GM23338 (cell line): ENCODE results near the gene GAPT. TPM values are rescaled to one million over a fixed set of nuclear protein-coding genes. Genes with fewer than 3 reads are reported as not detected.

Experiments used
- ATAC-seq: fragments of 200-7000 bp; cut with Tn5 transposase; 3 replicates; pipeline ENCODE4 v1.9.1; 2020
- DNase-seq: peaks from one replicate; pipeline ENCODE4 v3.0.0-alpha.2; 2015; ENCODE audit warnings: low spot score
- H2AFZ ChIP-seq: fragments of 200-600 bp; sonication (generic); 2 replicates; pipeline ENCODE4 v1.8.0; 2016; ENCODE audit warnings: antibody characterized with exemption, mild to moderate bottlenecking, moderate library complexity
- H3F3A ChIP-seq: fragments of 200-600 bp; sonication (generic); replicated peaks from 2 replicates; pipeline ENCODE4 v1.8.0; 2017; ENCODE audit warnings: antibody characterized with exemption, mixed run types, low read depth
- H3K27ac ChIP-seq: fragments of 200-600 bp; sonication (generic); 2 replicates; pipeline ENCODE4 v1.6.1; 2016; ENCODE audit warnings: low read depth
- H3K27me3 ChIP-seq: fragments of 200-600 bp; sonication (generic); 2 replicates; pipeline ENCODE4 v1.8.0; 2016; ENCODE audit warnings: mild to moderate bottlenecking, mixed run types, moderate library complexity; ENCODE audit not compliant: insufficient read depth
- H3K36me3 ChIP-seq: fragments of 200-600 bp; sonication (generic); 2 replicates; pipeline ENCODE4 v1.8.0; 2016; ENCODE audit warnings: mild to moderate bottlenecking; ENCODE audit not compliant: insufficient read depth
- H3K4me1 ChIP-seq: fragments of 200-600 bp; sonication (generic); 2 replicates; pipeline ENCODE4 v1.8.0; 2016; ENCODE audit warnings: mild to moderate bottlenecking, moderate library complexity; ENCODE audit not compliant: insufficient read depth
- H3K4me2 ChIP-seq: fragments of 200-600 bp; sonication (generic); 2 replicates; pipeline ENCODE4 v1.7.1; 2017; ENCODE audit warnings: mixed run types
- H3K4me3 ChIP-seq: fragments of 200-600 bp; sonication (generic); 2 replicates; pipeline ENCODE4 v1.6.1; 2016; ENCODE audit warnings: mixed run types
- H3K79me2 ChIP-seq: fragments of 200-600 bp; sonication (generic); replicated peaks from 2 replicates; pipeline ENCODE4 v1.8.0; 2017; ENCODE audit warnings: mild to moderate bottlenecking; ENCODE audit not compliant: insufficient read depth
- H3K9me2 ChIP-seq: fragments of 200-600 bp; sonication (generic); 2 replicates; pipeline ENCODE4 v1.8.0; 2017; ENCODE audit not compliant: insufficient read depth
- H4K20me1 ChIP-seq: fragments of 200-600 bp; sonication (generic); replicated peaks from 2 replicates; pipeline ENCODE4 v1.8.0; 2017; ENCODE audit warnings: mild to moderate bottlenecking; ENCODE audit not compliant: insufficient read depth
- H3K27ac Mint-ChIP-seq: 2 replicates; pipeline ENCODE4 v1.8.0; 2020; ENCODE audit warnings: inconsistent platforms, mild to moderate bottlenecking, moderate library complexity, mixed read lengths
- H3K27me3 Mint-ChIP-seq: 3 replicates; pipeline ENCODE4 v1.8.0; 2022; ENCODE audit warnings: low read depth, mild to moderate bottlenecking, moderate library complexity, mixed read lengths, inconsistent platforms; ENCODE audit not compliant: insufficient read depth, poor library complexity
- H3K36me3 Mint-ChIP-seq: 3 replicates; pipeline ENCODE4 v1.8.0; 2021; ENCODE audit warnings: low read depth, mild to moderate bottlenecking, inconsistent platforms, moderate library complexity, mixed read lengths
- H3K4me1 Mint-ChIP-seq: 3 replicates; pipeline ENCODE4 v1.8.0; 2020; ENCODE audit warnings: mild to moderate bottlenecking, inconsistent platforms, mixed read lengths
- H3K4me3 Mint-ChIP-seq: 3 replicates; pipeline ENCODE4 v1.8.0; 2021; ENCODE audit warnings: moderate library complexity, mild to moderate bottlenecking, inconsistent platforms, mixed read lengths
- H3K9me3 Mint-ChIP-seq: 3 replicates; pipeline ENCODE4 v1.8.0; 2020; ENCODE audit warnings: moderate library complexity, mild to moderate bottlenecking, inconsistent platforms, mixed read lengths
- CREB1 ChIP-seq: fragments of 250-450 bp; sonication (Bioruptor Pico); IDR thresholded peaks from 2 replicates; pipeline ENCODE4 v1.5.0; 2020; ENCODE audit warnings: low read depth, mild to moderate bottlenecking, moderate library complexity
- EZH2 ChIP-seq: fragments of 200-600 bp; sonication (generic); IDR thresholded peaks from one replicate; pipeline ENCODE4 v1.8.0; 2017; ENCODE audit warnings: antibody characterized with exemption, mild to moderate bottlenecking, low read depth; ENCODE audit not compliant: unreplicated experiment
- EZH2phosphoT487 ChIP-seq: fragments of 200-600 bp; sonication (generic); IDR thresholded peaks from one replicate; pipeline ENCODE4 v1.8.1; 2018; ENCODE audit warnings: antibody characterized with exemption; ENCODE audit not compliant: unreplicated experiment
- JUNB ChIP-seq: IDR thresholded peaks from one replicate; pipeline ENCODE4 v1.6.1; 2016; ENCODE audit warnings: antibody characterized with exemption; ENCODE audit not compliant: unreplicated experiment
- NANOG ChIP-seq: IDR thresholded peaks from 2 replicates; pipeline ENCODE4 v1.6.1; 2016; ENCODE audit warnings: antibody characterized with exemption, borderline replicate concordance
- POLR2AphosphoS5 ChIP-seq: IDR thresholded peaks from 2 replicates; pipeline ENCODE4 v1.6.1; 2016; ENCODE audit warnings: antibody characterized with exemption, low read depth
- STAT1 ChIP-seq: IDR thresholded peaks from one replicate; pipeline ENCODE4 v1.6.1; 2016; ENCODE audit warnings: antibody characterized with exemption; ENCODE audit not compliant: unreplicated experiment
- ZNF114 ChIP-seq: fragments of 250-450 bp; sonication (Bioruptor Pico); IDR thresholded peaks from 2 replicates; pipeline ENCODE4 v1.5.0; 2020; ENCODE audit warnings: mild to moderate bottlenecking, moderate library complexity
- ZNF331 ChIP-seq: fragments of 250-450 bp; sonication (Bioruptor Pico); IDR thresholded peaks from 2 replicates; pipeline ENCODE4 v1.5.0; 2020; ENCODE audit warnings: low read depth, mild to moderate bottlenecking, moderate library complexity
- ZNF462 ChIP-seq: fragments of 250-450 bp; sonication (Bioruptor Pico); IDR thresholded peaks from 2 replicates; pipeline ENCODE4 v1.5.0; 2020; ENCODE audit warnings: mild to moderate bottlenecking, moderate library complexity
- polyA plus RNA-seq: library from polyadenylated mRNA; unstranded; fragments of >200 nt; fragmentation: Nextera tagmentation; extraction: Ambion mirVana; gene quantifications from 2 replicates; pipeline ENCODE4 v1.2.1, GENCODE V29; 2016
- total RNA-seq: library from RNA; depleted of rRNA; stranded (reverse); fragments of >200 nt; shearing (Covaris generic); gene quantifications from 2 replicates; pipeline ENCODE4 v1.2.3, GENCODE V29; 2014
- TF ChIP-seq, protein P1 (sequence below), 2 experiments: fragments of 200-600 bp in 1 of 2; sonication (generic) in 1 of 2; conservative IDR thresholded peaks; 2 replicates each; pipeline versions ENCODE4 v1.5.1 to v1.6.1; 2016 to 2017; ENCODE audit warnings: antibody characterized with exemption in 2 of 2, low read depth in 2 of 2, mild to moderate bottlenecking in 2 of 2, moderate library complexity in 1 of 2
- TF ChIP-seq, protein P2 (sequence below): IDR thresholded peaks from 2 replicates; pipeline ENCODE4 v1.6.1; 2016; ENCODE audit warnings: antibody characterized with exemption
- TF ChIP-seq, protein P3 (sequence below): IDR thresholded peaks from one replicate; pipeline ENCODE4 v1.6.1; 2018; ENCODE audit warnings: antibody characterized with exemption; ENCODE audit not compliant: unreplicated experiment

GAPT gene
- total and polyA plus RNA-seq, 2 experiments from 2014 or later, result not detected

DNA sequence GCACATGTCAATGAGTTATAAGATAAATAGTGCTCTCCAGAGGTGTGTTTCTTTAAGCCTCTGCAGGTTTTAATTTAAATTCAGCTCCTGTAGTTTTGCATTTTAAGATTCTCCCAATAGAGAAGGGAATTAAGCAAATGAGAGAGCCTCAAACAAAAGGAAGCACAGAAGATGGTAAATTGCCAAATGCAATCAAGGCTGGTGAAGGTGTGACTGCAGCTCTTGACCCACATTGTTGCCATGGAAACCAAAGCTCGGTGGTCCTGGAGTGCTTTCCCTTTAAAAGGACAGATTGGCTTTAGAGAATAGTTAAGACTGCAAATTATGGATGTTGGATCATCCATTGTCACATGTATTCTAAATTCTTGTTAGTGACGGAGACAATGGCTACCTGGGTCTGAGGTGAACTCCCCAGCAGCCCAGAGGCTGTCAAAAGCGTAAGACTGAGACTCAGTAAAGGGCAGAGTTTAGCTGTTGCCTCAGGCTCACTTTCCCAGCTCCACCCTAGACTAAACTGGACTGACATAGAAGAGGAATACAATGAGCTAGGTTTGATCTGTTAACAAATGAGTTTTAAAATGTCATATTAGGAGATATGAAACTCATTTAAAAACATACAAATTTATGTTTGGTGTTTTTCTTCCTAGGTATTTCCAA, 12.3 kb downstream of the GAPT start:
- Histone ChIP-seq H3K4me1 (peaks cover 13% of the 10 kb centered on the region), H3F3A (no peaks in the 10 kb centered on the region), H3K4me2 (no peak overlapping the region), H3K4me3 (no peak overlapping the region), H3K9me2 (no peaks in the 10 kb centered on the region), H3K79me2 (no peaks in the 10 kb centered on the region), H3K27ac (no peak overlapping the region), H2AFZ (no peak overlapping the region), H3K27me3 (no peaks in the 10 kb centered on the region), H3K36me3 (no peaks in the 10 kb centered on the region), H4K20me1 (no peaks in the 10 kb centered on the region)
- DNase-seq (peak; percentile 29), ATAC-seq (peak; percentile 53; the same call in 2 of the 3 replicates)
- no peaks in the 10 kb centered on the region for H3K9me3 Mint-ChIP-seq
- TF ChIP-seq ZNF462 (no peak), EZH2 (no peak), ZNF114 (CRISPR knock-in tag) (no peak), ZNF331 (no peak), EZH2phosphoT487 (no peak), CREB1 (CRISPR knock-in tag) (no peak), JUNB (no peak), STAT1 (no peak), POLR2AphosphoS5 (no peak), NANOG (no peak)
- TF ChIP-seq, protein P1, sequence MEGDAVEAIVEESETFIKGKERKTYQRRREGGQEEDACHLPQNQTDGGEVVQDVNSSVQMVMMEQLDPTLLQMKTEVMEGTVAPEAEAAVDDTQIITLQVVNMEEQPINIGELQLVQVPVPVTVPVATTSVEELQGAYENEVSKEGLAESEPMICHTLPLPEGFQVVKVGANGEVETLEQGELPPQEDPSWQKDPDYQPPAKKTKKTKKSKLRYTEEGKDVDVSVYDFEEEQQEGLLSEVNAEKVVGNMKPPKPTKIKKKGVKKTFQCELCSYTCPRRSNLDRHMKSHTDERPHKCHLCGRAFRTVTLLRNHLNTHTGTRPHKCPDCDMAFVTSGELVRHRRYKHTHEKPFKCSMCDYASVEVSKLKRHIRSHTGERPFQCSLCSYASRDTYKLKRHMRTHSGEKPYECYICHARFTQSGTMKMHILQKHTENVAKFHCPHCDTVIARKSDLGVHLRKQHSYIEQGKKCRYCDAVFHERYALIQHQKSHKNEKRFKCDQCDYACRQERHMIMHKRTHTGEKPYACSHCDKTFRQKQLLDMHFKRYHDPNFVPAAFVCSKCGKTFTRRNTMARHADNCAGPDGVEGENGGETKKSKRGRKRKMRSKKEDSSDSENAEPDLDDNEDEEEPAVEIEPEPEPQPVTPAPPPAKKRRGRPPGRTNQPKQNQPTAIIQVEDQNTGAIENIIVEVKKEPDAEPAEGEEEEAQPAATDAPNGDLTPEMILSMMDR (conservative IDR thresholded peaks at IDR 0.05; ENCODE audit: low read depth in 2 of 2), result no peak
- TF ChIP-seq, protein P2, sequence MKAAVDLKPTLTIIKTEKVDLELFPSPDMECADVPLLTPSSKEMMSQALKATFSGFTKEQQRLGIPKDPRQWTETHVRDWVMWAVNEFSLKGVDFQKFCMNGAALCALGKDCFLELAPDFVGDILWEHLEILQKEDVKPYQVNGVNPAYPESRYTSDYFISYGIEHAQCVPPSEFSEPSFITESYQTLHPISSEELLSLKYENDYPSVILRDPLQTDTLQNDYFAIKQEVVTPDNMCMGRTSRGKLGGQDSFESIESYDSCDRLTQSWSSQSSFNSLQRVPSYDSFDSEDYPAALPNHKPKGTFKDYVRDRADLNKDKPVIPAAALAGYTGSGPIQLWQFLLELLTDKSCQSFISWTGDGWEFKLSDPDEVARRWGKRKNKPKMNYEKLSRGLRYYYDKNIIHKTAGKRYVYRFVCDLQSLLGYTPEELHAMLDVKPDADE, result no peak
- TF ChIP-seq, protein P3, sequence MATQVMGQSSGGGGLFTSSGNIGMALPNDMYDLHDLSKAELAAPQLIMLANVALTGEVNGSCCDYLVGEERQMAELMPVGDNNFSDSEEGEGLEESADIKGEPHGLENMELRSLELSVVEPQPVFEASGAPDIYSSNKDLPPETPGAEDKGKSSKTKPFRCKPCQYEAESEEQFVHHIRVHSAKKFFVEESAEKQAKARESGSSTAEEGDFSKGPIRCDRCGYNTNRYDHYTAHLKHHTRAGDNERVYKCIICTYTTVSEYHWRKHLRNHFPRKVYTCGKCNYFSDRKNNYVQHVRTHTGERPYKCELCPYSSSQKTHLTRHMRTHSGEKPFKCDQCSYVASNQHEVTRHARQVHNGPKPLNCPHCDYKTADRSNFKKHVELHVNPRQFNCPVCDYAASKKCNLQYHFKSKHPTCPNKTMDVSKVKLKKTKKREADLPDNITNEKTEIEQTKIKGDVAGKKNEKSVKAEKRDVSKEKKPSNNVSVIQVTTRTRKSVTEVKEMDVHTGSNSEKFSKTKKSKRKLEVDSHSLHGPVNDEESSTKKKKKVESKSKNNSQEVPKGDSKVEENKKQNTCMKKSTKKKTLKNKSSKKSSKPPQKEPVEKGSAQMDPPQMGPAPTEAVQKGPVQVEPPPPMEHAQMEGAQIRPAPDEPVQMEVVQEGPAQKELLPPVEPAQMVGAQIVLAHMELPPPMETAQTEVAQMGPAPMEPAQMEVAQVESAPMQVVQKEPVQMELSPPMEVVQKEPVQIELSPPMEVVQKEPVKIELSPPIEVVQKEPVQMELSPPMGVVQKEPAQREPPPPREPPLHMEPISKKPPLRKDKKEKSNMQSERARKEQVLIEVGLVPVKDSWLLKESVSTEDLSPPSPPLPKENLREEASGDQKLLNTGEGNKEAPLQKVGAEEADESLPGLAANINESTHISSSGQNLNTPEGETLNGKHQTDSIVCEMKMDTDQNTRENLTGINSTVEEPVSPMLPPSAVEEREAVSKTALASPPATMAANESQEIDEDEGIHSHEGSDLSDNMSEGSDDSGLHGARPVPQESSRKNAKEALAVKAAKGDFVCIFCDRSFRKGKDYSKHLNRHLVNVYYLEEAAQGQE, result no peak
- peaks cover 20% of the 10 kb centered on the region for H3K4me1 Mint-ChIP-seq
- H3K36me3 Mint-ChIP-seq, result no peaks in the 10 kb centered on the region
- no peak overlapping the region for H3K27ac Mint-ChIP-seq
- H3K4me3 Mint-ChIP-seq, result no peak overlapping the region
- H3K27me3 Mint-ChIP-seq, result peaks cover 3% of the 10 kb centered on the region
